H4 (cell line): ENCODE measurements around the gene ANAPC15. TPM values are rescaled to one million over a fixed set of nuclear protein-coding genes. Genes with fewer than 3 reads are reported as not detected.

ENCODE experiments used
- DNase-seq: peaks from one replicate; pipeline ENCODE4 v3.0.0-alpha.2; 2015; ENCODE audit warnings: low spot score
- total RNA-seq: library from RNA; depleted of rRNA; stranded (reverse); fragments of >200 nt; shearing (Covaris generic); gene quantifications from 2 replicates; pipeline ENCODE4 v1.2.3, GENCODE V29; 2014

Gene ANAPC15
- total RNA-seq, 1 experiment from 2014 or later = 74.9 TPM

DNA sequence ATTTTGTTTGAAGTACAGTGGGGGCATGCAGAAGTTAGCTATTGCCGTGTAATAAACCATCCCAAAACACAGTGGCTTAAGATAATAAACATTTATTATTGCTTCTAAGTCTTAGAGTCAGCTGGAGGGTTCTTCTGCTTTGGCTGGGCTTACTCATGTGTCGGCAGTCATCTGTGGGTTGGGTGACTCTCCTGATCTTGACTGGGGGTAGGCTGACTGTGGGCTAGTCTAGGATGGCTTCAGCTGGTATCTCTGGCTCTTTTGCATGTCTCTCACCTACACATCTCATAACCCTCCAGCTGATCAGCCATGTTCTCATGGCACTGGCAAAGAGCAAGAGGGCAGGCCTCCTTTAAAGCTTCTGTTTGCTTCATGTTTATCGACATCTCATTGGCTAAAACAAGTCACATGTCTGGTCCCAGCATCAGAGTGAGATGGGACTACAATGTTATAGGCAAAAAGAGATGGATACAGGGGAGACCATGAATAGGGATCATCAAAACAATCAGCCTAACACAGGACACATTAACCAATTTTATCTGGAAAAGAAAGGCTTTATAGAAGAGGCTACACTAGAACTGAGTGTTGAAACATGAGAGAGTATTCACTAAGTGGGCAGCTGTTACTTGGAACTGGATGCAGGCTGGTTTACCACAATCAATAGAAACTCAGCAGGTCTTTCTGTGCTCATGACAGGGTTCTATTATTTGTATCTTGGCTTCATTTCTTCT lies 26.7 kb downstream of the ANAPC15 start:
- DNase-seq = no peak

DNA sequence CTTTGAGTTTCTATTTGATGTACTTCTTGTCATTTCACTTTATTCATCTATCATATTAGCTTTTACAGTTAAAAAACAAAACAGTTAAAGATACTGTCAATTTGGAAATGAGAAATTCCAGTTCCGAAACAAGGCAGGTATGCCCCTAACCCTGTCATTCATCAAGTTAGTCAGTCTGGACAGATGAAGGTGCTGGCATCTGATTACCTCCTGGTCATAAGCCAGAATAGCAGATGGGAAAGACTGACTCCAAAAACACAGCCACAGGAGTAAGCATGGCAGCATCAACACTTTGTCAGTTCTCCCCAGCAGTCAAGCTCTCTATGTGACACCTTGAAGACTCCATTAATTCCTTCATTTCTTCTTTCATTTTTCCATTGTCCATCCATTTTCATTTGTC lies 27.5 kb downstream of the ANAPC15 start:
- DNase-seq = no peak

DNA sequence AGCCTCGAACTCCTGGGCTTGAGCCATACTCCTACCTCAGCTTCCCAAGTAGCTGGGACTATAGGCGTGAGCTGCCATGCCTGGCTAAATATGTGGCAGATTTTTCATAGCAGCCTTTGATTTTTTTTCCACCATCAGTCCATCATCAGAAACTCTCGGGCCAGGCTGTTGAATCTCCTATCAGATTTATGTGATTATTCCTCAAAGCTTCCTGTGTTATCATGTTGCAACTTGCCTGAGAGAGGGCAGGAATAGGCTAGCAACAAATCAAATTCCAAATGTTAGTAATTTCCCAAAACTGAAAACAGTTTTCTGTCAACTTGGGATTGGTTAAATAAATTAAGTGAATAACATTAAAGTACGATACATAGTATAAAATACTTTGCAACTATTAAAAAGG lies 28.4 kb downstream of the ANAPC15 start:
- DNase-seq = no peak

DNA sequence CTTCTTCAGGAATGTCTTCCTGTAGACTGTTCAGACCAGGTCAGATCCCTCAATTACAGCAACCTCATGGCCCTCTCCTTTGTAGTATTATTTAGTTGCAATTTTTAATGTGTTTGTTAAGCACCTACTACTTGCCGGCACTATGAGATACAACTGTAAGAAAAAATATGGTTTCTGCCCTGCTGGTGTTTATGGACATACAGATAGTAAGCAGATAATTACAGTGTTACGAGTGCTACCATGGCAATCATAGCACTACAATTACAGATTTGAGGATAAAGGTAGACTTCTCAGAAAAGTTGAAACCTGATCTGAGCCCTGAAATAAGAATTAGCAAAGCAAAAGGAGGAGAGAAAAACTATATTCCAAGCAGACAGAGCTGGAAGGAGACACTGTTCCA lies 29.1 kb downstream of the ANAPC15 start:
- no peak for DNase-seq

DNA sequence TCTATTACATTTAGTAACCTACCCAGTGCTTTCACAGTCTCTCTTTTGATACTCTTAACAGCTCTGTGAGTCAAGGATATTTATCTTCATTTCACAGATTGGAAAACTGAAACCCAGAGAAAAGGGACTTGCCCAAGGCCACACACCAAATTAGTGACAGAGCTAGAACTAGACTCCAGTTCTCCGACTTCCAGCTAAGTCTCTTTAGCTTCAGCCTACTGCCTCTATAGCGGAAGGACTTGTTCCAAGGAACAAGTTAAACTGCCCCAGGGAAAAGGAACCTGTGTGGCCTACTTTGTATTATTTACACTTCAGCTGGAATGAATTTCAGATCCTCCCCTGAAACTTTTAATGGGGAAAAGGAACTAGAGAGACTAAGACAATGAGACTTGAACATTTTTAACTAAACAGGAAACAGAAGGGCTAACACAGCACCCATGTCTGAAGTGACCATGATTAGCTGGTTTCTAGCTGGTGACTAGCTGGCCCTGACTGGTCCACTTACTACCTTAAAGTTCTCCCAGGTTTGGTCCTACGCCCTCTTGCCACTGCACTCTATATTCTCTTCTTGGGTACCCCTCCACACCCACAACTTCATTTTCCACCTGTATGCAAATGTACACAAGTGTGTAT lies 30.6 kb downstream of the ANAPC15 start:
- no peak for DNase-seq

DNA sequence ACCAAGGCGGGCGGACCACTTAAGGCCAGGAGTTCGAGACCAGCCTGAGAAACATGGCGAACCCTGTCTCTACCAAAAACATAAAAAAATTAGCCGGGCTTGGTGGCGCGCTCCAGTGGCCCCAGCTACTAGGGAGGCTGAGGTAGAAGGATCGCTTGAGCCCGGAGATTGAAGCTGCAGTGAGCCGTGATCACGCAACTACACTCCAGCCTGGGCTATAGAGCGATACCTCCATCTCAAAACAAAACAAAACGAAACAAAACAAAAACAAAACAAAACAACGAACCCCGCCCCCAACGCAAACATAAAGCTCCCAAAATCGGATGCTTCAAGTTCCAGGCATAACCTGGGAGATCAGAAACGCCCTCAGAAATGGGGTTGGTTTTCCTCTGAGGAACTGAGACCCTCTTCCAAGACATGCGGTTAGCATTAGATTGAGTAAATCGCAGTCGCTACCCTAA lies 31.3 kb downstream of the ANAPC15 start:
- no peak for DNase-seq

DNA sequence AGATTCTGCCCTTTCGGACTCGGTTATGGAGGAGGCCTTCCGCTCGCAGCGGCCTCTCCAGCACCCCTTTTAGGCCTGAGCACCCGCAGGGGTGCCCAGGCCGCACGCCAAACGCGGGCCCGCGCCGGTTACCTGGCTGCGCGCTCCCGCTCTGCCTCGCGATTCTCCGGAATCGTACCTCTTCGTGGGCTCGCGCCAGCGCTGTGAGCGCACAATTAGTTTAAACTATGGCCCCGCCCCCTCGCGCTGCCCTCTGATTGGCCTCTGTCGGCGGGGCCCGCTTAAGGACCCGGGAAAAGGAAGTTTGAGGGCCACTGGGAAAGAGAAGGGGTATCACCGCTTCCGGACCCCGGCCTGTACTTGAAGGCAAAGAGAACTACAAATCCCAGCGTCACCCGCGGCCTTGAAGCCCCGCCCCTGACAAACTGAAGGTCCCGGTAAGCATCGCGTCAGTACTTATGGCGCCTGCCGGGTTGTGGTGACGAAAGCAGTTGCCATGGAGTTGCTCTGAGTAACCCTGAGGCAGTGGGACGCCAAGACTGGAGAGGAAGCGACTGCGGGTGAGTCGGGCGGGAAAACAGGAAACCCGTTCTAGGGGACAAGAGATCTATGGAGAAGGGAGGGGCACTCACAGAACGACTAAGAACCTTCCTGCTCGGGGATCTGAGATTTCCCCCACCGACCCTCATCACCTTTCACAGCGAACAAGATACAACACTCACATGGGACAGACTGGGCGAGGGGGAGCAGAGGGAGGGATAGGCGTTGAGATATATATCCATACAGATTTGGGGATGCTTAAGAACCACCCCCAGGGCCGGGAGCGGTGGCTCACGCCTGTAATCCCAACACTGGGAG lies 31.9 kb downstream of the ANAPC15 start, which contains the start of the genes LRRC51 and NUMA1:
TSS of gene LRRC51 (plus strand) at position 525 of the 858 bp plus-strand sequence. CDS start 8,234 bp downstream, outside the sequence.
TSS of gene NUMA1 (minus strand) at position 217 of the 858 bp plus-strand sequence. CDS start 44,599 bp downstream, outside the sequence.
- DNase-seq = peak; percentile 100

DNA sequence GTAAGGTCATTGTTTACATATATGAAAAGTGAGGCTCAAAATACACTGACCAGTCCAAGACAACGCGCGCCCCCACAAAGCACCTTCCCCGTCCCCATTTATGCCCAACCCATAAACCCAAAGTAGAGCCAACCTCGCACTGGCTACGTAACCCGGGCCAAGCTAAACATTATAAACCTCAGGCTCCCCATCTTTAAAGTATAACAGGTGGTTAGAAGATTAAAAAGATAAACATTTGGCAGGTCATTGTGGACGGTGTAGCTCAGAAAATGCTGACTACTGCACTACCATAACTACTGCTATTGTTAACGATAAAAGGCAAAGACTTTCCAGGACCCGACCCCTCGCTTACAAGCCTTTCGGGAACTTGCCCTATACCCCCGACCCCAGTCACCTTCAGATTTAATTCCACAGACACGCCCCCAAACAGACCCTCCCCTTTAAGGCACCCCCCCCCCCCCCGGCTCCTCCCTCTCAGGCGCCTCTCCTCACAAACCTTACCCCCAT lies 32.6 kb downstream of the ANAPC15 start:
- no peak for DNase-seq

DNA sequence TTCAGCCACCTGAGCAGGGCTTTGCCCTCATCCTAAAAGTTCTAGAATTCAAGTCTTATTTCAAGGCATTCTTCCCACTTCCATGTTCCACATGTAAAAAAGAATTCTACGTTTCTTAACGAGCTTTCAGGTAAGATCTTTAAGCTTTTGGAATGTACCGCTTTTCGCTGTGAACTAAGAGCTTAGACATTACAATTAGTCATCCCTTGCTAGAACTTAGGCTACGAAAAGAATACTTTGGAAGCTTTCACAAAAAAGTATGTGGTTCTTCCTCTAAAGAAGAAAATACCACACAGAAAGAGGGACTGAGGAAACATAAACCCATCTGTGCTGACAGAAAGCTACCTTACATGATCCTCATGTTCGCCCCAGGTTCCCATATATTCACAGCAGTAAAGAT lies 34.0 kb downstream of the ANAPC15 start:
- no peak for DNase-seq

DNA sequence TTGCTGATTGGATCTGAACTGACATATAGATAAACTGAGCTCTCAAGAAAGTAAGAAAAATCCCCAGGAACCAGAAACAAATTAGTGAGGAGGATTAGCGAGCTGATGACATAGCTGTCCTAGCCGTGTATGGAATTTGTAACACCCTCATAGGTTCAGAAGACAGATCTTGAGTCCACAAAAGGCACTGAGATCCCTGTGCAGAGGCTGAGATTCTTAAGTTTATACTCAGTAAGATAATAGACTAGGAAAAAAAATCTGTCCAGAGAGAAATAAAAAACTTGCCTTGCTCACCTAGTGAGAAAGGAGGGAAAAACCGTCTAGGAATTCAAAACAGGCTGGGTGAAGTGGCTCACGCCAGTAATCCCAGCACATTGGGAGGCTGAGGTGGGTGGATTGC lies 36.7 kb downstream of the ANAPC15 start:
- DNase-seq = no peak

DNA sequence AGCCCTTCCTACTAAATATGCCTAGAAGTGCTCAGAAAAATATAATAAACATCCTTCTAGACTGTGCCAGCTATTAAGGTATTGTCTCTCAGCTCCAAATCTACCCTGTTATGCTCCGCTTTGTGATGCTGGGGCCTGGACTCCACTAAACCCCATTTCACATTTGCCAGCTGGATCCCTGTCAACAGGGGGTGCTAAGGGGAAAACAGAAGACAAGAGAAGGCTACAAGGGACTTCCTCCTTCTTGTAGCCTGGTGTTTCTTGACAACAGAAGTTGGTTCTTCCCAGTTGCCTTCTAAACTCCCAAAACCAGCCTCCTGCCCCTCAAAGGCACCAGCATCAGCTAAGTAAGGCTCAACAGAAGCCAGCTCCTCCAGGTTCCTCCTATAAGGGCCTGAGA lies 37.4 kb downstream of the ANAPC15 start:
- no peak for DNase-seq

DNA sequence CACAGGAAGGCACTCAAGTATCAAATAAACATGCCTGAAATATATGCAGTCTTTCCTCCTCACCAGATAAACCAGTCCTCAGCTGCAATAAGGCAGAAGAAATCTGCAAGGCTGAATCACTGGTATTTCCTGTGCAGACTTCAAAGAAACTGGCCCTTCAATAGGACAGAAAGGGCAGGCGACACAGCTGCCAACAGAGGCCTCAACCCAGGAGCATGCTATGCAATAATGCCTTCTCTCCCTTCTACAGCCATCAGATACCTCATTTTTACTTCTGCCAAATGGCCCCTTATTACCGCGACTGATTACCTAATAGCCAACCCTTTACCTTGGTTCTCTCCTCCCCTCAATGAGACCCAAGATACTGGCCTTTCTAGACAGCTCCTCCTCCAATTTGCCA lies 40.1 kb downstream of the ANAPC15 start:
- peak; percentile 55 for DNase-seq

DNA sequence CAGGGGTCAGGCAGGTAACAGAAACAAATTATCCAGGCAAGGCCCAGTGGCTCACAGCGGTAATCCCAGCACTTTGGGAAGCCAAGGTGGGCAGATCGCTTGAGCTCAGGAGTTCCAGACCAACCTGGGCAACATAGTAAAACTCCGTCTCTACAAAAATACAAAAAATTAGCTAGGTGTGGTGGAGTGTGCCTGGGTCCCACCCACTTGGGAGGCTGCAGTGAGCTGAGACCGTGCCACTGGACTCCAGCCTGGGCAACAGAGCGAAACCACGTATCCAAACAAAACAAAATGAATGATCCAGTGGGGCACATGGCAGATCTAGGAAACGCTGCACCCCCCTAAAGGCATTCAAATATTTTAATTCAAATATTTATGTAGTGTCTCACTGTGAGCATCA lies 42.0 kb downstream of the ANAPC15 start:
- DNase-seq = no peak

DNA sequence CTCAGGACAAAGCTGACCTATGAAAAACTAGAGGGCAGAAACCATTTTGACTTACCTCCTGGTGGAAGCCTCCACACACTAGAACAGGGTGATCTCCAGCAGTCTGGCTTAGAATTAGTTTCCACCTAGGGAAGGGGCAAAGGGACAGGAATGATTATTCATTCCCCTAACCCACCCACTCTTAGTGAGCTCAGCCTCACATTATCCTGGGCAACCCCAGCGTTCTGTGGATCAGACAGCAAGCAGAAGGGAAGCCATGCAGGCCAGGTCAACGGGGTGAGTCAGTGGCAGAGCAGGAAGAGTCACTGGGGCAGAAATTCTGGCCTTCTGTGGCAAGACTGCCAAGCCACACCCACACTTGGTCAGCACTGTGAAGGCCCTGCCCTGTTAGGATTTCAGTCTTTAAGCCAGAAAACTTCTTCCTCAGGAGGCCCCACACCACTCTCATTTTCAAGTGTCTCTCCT lies 42.7 kb downstream of the ANAPC15 start:
- peak; percentile 47 for DNase-seq

DNA sequence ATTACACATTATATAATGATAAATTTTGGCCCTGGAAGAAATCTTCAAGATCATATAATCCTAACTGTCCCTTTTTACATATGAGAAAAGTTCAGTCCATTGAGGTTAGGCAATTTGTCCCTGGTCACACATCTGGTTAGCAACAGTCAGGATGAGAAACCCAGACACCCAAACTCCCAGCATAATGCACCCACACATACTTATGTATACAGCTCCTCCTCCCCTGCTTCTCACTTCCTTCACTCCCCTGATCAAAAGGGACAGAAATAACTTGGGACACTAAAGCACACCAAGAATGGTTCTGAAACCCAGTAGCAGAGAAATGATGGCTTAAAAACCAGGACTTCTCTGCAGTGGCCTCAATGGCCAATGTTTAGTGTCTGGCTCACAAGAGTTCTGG lies 43.3 kb downstream of the ANAPC15 start:
- no peak for DNase-seq

DNA sequence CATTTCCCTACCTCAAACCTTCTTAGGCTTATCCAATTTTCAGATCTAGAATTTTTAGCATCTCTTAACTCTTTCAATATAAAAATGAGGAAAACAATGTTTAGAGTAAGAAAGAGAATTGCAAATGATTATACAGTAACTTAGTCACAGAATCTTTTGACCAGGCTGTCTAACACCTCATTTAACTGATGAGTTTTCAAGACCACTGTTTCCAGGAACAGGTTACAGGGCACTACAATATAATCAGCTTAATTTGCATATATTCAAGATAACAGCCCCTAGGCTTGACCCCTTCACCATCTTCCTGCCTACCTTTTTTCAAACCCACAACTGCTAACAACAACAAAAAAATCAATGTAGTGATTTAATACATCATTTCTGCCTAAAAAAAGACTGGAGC lies 44.8 kb downstream of the ANAPC15 start:
- no peak for DNase-seq

DNA sequence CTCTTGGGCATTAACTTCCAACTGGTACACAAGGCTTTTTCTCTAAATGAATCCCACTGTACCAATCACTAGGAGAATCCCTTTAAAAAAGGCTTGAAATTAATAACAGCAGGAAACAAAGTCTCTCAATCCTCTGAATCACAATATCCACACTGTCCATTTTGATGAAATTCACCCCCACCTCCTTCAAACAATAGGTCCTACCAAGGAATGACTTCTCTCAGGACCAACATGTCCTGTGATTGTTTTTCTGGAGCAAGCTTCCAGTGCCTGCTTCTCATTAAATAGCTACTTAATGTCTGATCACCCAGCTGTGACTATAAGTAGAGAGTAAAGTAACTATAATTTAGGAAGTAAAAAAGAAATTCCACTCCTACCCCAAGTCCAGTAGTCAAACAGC lies 45.2 kb downstream of the ANAPC15 start:
- DNase-seq = no peak

DNA sequence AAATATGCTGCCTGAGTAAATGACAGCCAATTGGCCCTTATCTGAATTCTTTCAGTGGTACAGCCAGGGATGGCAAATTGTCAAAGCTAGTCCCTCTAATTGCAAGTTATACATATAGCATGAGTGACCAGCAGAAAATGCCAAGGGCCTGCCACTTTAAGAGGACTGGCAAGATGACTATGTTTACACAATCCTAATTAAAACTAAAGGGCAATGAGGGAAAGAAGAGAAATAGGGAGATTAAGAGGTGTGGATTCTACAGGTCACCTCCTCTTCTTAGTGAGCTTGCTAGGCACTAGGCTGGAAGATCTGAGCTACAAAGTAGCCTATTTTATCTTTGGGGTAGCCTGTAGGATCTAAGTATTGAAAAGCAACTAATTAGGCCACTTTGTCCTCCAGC lies 45.6 kb downstream of the ANAPC15 start:
- no peak for DNase-seq

DNA sequence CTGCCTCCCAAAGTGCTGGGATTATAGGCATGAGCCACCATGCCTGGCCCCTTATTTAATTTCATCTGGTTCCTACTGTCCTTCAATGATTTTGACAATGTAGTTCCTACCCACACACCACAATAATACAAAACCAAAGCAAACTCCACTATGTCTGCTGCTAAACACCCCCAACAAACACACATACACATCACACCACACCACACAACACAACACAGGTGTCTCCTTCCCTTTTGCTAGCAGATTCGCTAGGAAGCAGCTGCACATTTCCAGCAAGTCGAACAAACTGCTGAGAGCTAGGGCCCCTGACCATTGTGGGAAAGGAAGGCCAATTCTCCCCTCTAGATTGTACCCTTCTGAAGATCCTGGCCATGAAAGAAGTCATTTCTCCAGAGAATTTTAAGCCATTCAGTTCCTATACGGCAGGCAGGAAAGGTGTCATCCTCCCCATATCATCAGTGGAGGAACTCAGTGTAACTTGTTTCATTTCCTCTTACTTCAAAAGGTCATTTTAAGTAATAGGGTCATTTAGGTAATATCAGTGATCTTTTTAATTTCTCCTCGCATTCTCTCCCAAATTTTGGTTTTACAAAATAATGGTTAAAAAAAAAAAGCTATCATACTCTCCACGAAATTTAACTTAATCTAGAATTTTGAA lies 50.6 kb downstream of the ANAPC15 start:
- DNase-seq = no peak
